GM23338 (cell line): ENCODE results near the gene EPG5. TPM values are rescaled to one million over a fixed set of nuclear protein-coding genes. Genes with fewer than 3 reads are reported as not detected.

Source experiments
- POLR2AphosphoS5 ChIP-seq: IDR thresholded peaks from 2 replicates; pipeline ENCODE4 v1.6.1; 2016; ENCODE audit warnings: antibody characterized with exemption, low read depth
- STAT1 ChIP-seq: IDR thresholded peaks from one replicate; pipeline ENCODE4 v1.6.1; 2016; ENCODE audit warnings: antibody characterized with exemption; ENCODE audit not compliant: unreplicated experiment
- polyA plus RNA-seq: library from polyadenylated mRNA; unstranded; fragments of >200 nt; fragmentation: Nextera tagmentation; extraction: Ambion mirVana; gene quantifications from 2 replicates; pipeline ENCODE4 v1.2.1, GENCODE V29; 2016
- total RNA-seq: library from RNA; depleted of rRNA; stranded (reverse); fragments of >200 nt; shearing (Covaris generic); gene quantifications from 2 replicates; pipeline ENCODE4 v1.2.3, GENCODE V29; 2014
- TF ChIP-seq, protein P1 (sequence below): fragments of 250-450 bp; sonication (Bioruptor Pico); IDR thresholded peaks from 2 replicates; pipeline ENCODE4 v1.5.0; 2020; ENCODE audit warnings: mild to moderate bottlenecking, moderate library complexity
- TF ChIP-seq, protein P2 (sequence below): IDR thresholded peaks from one replicate; pipeline ENCODE4 v1.6.1; 2018; ENCODE audit warnings: antibody characterized with exemption; ENCODE audit not compliant: unreplicated experiment
- TF ChIP-seq, protein P3 (sequence below): IDR thresholded peaks from 2 replicates; pipeline ENCODE4 v1.6.1; 2016; ENCODE audit warnings: antibody characterized with exemption

The EPG5 gene
- total and polyA plus RNA-seq, 2 experiments from 2014 or later = 4.1 to 29.2 TPM

DNA sequence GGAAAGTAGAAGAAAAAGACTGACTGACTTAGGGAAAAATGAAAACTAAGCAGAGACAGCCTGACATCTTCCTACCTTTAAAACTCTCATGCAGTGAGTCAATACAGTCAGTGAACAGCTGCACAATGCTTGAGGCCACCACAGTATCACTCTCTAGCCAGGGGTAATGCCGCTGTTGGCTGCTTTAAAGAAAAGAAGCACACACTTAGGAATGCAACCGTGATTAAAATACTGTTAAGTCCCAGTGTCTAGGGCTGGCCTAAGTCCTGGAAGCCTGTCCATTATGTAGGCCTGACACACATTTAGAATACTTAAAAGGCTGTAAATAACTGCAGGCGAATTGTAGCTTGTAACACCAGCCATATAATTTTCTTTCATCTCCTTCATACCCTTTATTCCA is 91.0 kb downstream of the EPG5 start (continued):
- TF ChIP-seq, protein P1, sequence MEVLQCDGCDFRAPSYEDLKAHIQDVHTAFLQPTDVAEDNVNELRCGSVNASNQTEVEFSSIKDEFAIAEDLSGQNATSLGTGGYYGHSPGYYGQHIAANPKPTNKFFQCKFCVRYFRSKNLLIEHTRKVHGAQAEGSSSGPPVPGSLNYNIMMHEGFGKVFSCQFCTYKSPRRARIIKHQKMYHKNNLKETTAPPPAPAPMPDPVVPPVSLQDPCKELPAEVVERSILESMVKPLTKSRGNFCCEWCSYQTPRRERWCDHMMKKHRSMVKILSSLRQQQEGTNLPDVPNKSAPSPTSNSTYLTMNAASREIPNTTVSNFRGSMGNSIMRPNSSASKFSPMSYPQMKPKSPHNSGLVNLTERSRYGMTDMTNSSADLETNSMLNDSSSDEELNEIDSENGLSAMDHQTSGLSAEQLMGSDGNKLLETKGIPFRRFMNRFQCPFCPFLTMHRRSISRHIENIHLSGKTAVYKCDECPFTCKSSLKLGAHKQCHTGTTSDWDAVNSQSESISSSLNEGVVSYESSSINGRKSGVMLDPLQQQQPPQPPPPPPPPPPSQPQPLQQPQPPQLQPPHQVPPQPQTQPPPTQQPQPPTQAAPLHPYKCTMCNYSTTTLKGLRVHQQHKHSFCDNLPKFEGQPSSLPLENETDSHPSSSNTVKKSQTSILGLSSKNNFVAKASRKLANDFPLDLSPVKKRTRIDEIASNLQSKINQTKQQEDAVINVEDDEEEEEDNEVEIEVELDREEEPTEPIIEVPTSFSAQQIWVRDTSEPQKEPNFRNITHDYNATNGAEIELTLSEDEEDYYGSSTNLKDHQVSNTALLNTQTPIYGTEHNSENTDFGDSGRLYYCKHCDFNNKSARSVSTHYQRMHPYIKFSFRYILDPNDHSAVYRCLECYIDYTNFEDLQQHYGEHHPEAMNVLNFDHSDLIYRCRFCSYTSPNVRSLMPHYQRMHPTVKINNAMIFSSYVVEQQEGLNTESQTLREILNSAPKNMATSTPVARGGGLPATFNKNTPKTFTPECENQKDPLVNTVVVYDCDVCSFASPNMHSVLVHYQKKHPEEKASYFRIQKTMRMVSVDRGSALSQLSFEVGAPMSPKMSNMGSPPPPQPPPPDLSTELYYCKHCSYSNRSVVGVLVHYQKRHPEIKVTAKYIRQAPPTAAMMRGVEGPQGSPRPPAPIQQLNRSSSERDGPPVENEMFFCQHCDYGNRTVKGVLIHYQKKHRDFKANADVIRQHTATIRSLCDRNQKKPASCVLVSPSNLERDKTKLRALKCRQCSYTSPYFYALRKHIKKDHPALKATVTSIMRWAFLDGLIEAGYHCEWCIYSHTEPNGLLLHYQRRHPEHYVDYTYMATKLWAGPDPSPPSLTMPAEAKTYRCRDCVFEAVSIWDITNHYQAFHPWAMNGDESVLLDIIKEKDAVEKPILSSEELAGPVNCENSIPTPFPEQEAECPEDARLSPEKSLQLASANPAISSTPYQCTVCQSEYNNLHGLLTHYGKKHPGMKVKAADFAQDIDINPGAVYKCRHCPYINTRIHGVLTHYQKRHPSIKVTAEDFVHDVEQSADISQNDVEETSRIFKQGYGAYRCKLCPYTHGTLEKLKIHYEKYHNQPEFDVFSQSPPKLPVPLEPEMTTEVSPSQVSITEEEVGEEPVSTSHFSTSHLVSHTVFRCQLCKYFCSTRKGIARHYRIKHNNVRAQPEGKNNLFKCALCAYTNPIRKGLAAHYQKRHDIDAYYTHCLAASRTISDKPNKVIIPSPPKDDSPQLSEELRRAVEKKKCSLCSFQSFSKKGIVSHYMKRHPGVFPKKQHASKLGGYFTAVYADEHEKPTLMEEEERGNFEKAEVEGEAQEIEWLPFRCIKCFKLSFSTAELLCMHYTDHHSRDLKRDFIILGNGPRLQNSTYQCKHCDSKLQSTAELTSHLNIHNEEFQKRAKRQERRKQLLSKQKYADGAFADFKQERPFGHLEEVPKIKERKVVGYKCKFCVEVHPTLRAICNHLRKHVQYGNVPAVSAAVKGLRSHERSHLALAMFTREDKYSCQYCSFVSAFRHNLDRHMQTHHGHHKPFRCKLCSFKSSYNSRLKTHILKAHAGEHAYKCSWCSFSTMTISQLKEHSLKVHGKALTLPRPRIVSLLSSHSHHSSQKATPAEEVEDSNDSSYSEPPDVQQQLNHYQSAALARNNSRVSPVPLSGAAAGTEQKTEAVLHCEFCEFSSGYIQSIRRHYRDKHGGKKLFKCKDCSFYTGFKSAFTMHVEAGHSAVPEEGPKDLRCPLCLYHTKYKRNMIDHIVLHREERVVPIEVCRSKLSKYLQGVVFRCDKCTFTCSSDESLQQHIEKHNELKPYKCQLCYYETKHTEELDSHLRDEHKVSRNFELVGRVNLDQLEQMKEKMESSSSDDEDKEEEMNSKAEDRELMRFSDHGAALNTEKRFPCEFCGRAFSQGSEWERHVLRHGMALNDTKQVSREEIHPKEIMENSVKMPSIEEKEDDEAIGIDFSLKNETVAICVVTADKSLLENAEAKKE (CRISPR knock-in tag) = no peak
- TF ChIP-seq STAT1 (no peak), POLR2AphosphoS5 (no peak)
- TF ChIP-seq, protein P2, sequence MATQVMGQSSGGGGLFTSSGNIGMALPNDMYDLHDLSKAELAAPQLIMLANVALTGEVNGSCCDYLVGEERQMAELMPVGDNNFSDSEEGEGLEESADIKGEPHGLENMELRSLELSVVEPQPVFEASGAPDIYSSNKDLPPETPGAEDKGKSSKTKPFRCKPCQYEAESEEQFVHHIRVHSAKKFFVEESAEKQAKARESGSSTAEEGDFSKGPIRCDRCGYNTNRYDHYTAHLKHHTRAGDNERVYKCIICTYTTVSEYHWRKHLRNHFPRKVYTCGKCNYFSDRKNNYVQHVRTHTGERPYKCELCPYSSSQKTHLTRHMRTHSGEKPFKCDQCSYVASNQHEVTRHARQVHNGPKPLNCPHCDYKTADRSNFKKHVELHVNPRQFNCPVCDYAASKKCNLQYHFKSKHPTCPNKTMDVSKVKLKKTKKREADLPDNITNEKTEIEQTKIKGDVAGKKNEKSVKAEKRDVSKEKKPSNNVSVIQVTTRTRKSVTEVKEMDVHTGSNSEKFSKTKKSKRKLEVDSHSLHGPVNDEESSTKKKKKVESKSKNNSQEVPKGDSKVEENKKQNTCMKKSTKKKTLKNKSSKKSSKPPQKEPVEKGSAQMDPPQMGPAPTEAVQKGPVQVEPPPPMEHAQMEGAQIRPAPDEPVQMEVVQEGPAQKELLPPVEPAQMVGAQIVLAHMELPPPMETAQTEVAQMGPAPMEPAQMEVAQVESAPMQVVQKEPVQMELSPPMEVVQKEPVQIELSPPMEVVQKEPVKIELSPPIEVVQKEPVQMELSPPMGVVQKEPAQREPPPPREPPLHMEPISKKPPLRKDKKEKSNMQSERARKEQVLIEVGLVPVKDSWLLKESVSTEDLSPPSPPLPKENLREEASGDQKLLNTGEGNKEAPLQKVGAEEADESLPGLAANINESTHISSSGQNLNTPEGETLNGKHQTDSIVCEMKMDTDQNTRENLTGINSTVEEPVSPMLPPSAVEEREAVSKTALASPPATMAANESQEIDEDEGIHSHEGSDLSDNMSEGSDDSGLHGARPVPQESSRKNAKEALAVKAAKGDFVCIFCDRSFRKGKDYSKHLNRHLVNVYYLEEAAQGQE = no peak
- TF ChIP-seq, protein P3, sequence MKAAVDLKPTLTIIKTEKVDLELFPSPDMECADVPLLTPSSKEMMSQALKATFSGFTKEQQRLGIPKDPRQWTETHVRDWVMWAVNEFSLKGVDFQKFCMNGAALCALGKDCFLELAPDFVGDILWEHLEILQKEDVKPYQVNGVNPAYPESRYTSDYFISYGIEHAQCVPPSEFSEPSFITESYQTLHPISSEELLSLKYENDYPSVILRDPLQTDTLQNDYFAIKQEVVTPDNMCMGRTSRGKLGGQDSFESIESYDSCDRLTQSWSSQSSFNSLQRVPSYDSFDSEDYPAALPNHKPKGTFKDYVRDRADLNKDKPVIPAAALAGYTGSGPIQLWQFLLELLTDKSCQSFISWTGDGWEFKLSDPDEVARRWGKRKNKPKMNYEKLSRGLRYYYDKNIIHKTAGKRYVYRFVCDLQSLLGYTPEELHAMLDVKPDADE = no peak
